Testis (tissue), 2 donors: Measurements from ENCODE around the gene ITGB5.

Experiments used
- POLR2A ChIP-seq: fragments of 450-650 bp; IDR thresholded peaks from one replicate; pipeline ENCODE4 v1.6.1; 2017; ENCODE audit warnings: antibody characterized with exemption, mild to moderate bottlenecking, moderate library complexity
- TF ChIP-seq, protein P1 (sequence below), 3 experiments: fragments of 450-650 bp in 2 of 3; fragments of 200-600 bp in 1 of 3; sonication (generic) in 1 of 3; IDR thresholded peaks; one replicate each; pipeline ENCODE4 v1.5.1; 2016 to 2019; ENCODE audit warnings: antibody characterized with exemption in 3 of 3, mild to moderate bottlenecking in 2 of 3, moderate library complexity in 1 of 3

GRCh38 chr3:124862006-124862405, 25.2 kb downstream of the ITGB5 start:
- TF ChIP-seq, protein P1, sequence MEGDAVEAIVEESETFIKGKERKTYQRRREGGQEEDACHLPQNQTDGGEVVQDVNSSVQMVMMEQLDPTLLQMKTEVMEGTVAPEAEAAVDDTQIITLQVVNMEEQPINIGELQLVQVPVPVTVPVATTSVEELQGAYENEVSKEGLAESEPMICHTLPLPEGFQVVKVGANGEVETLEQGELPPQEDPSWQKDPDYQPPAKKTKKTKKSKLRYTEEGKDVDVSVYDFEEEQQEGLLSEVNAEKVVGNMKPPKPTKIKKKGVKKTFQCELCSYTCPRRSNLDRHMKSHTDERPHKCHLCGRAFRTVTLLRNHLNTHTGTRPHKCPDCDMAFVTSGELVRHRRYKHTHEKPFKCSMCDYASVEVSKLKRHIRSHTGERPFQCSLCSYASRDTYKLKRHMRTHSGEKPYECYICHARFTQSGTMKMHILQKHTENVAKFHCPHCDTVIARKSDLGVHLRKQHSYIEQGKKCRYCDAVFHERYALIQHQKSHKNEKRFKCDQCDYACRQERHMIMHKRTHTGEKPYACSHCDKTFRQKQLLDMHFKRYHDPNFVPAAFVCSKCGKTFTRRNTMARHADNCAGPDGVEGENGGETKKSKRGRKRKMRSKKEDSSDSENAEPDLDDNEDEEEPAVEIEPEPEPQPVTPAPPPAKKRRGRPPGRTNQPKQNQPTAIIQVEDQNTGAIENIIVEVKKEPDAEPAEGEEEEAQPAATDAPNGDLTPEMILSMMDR (IDR thresholded peaks at IDR 0.05) = no peak
- no peak for TF ChIP-seq POLR2A
